HepG2 (cell line): Measurements from ENCODE around the gene CHCHD3. TPM values are rescaled to one million over a fixed set of nuclear protein-coding genes. Genes with fewer than 3 reads are reported as not detected.
A peak's percentile ranks its signal among the peaks of the same experiment; 100 is the strongest.

Source experiments
- ATAC-seq: fragments of 200-7000 bp; cut with Tn5 transposase; 3 replicates; pipeline ENCODE4 v1.9.1; 2020; ENCODE audit warnings: mild to moderate bottlenecking, moderate library complexity
- BruUV-seq: library from RNA; stranded (reverse); fragments of 400-500 nt; replicated peaks from 2 replicates; lab custom pipeline; 2021; lab: Mats Ljungman, UMichigan
- CTCF ChIA-PET: fragments of 300-600 bp; formaldehyde crosslinking; extraction: SDS; loops from one replicate; lab custom pipeline; 2021; ENCODE audit warnings: low total read pairs, inconsistent platforms, low intra/inter-chr PET ratio; lab: Yijun Ruan, JAX
- POLR2A ChIA-PET: fragments of 350-600 bp; sonication (Branson Sonifier 250); formaldehyde crosslinking; loops from one replicate; lab custom pipeline; 2020; ENCODE audit warnings: antibody characterized with exemption, inconsistent platforms; lab: Yijun Ruan, JAX
- DNase-seq: peaks from one replicate; pipeline ENCODE4 v3.0.0-alpha.2; 2015; ENCODE audit warnings: low spot score
- FAIRE-seq: peaks from 3 replicates; lab custom pipeline; 2011; peaks lifted over from hg19 to GRCh38; lab: Jason Lieb, UNC
- H2AFZ ChIP-seq: one replicate; pipeline ENCODE4 v1.6.1; 2011; ENCODE audit warnings: low read length, inconsistent platforms
- H3K27ac ChIP-seq: fragments of 300-600 bp; 3 replicates; pipeline ENCODE4 v1.8.0; 2011; ENCODE audit warnings: mixed run types, mild to moderate bottlenecking, mixed read lengths, low read length, inconsistent platforms; ENCODE audit not compliant: insufficient read depth; ENCODE audit errors: extremely low read length
- H3K27me3 ChIP-seq, 2 experiments: fragments of 200-600 bp in 1 of 2; 2 replicates in 1 of 2; 3 replicates in 1 of 2; pipeline versions ENCODE4 v1.6.0 to v1.8.0; 2011; ENCODE audit warnings: low read length in 2 of 2, mild to moderate bottlenecking in 2 of 2, moderate library complexity in 2 of 2, inconsistent platforms in 1 of 2; ENCODE audit not compliant: insufficient read depth in 2 of 2, control insufficient read depth in 1 of 2
- H3K36me3 ChIP-seq, 2 experiments: fragments of 200-600 bp in 1 of 2; replicated peaks in 1 of 2; 2 replicates in 1 of 2; 3 replicates in 1 of 2; pipeline versions ENCODE4 v1.5.1 to v1.8.0; 2011; ENCODE audit warnings: low read length in 2 of 2, inconsistent platforms in 1 of 2; ENCODE audit not compliant: insufficient read depth in 2 of 2, control insufficient read depth in 1 of 2
- H3K4me1 ChIP-seq: 2 replicates; pipeline ENCODE4 v1.5.1; 2012; ENCODE audit warnings: low read length, inconsistent platforms; ENCODE audit not compliant: insufficient read depth
- H3K4me2 ChIP-seq: 2 replicates; pipeline ENCODE4 v1.6.0; 2011; ENCODE audit warnings: low read depth, low read length, inconsistent platforms
- H3K4me3 ChIP-seq, 3 experiments: fragments of 200-600 bp in 1 of 3; sonication (generic), shearing (Covaris generic) in 1 of 3; replicated peaks in 1 of 3; 2 replicates each; pipeline ENCODE4 v1.5.1; 2011 to 2016; ENCODE audit warnings: low read length in 3 of 3, inconsistent platforms in 2 of 3, low read depth in 2 of 3, mild to moderate bottlenecking in 2 of 3, control low read depth in 1 of 3, mixed read lengths in 1 of 3; ENCODE audit not compliant: insufficient read depth in 1 of 3
- H3K79me2 ChIP-seq: one replicate; pipeline ENCODE4 v1.6.1; 2011; ENCODE audit warnings: low read length, inconsistent platforms; ENCODE audit not compliant: insufficient read depth
- H3K9ac ChIP-seq: 2 replicates; pipeline ENCODE4 v1.6.0; 2011; ENCODE audit warnings: mild to moderate bottlenecking, low read depth, low read length, inconsistent platforms; ENCODE audit not compliant: insufficient read depth
- H3K9me3 ChIP-seq: 2 replicates; pipeline ENCODE4 v1.5.1; 2012; ENCODE audit warnings: mild to moderate bottlenecking, low read length
- H4K20me1 ChIP-seq: 2 replicates; pipeline ENCODE4 v1.6.0; 2011; ENCODE audit warnings: inconsistent platforms, mild to moderate bottlenecking, low read length, moderate library complexity; ENCODE audit not compliant: insufficient read depth
- CERS6 ChIP-seq: sonication (generic); formaldehyde crosslinking; IDR thresholded peaks from 2 replicates; pipeline ENCODE4 v1.5.0; 2020; ENCODE audit warnings: missing genetic modification reagents
- CTCF ChIP-seq: sonication (generic); formaldehyde crosslinking; IDR thresholded peaks from 2 replicates; pipeline ENCODE4 v1.5.0; 2020; ENCODE audit warnings: mild to moderate bottlenecking, missing genetic modification reagents, moderate library complexity
- GATAD1 ChIP-seq: IDR thresholded peaks from 2 replicates; pipeline ENCODE4 v1.6.1; 2016; ENCODE audit warnings: missing genetic modification reagents, missing compliant biosample characterization
- ISX ChIP-seq: sonication (generic); formaldehyde crosslinking; conservative IDR thresholded peaks from 2 replicates; pipeline ENCODE4 v1.5.0; 2020; ENCODE audit warnings: missing genetic modification reagents
- MAFF ChIP-seq: IDR thresholded peaks from 2 replicates; pipeline ENCODE4 v1.6.1; 2011; ENCODE audit warnings: low read depth, low read length, improper control_type of control experiment
- STAG1 ChIP-seq: sonication (generic); formaldehyde crosslinking; IDR thresholded peaks from 2 replicates; pipeline ENCODE4 v1.4.0; 2020; ENCODE audit warnings: missing genetic modification reagents
- ZNF124 ChIP-seq: sonication (generic); formaldehyde crosslinking; IDR thresholded peaks from 2 replicates; pipeline ENCODE4 v1.4.0; 2020; ENCODE audit warnings: missing genetic modification reagents
- ZNF317 ChIP-seq: sonication (generic); formaldehyde crosslinking; IDR thresholded peaks from 2 replicates; pipeline ENCODE4 v1.5.0; 2020; ENCODE audit warnings: mild to moderate bottlenecking, missing genetic modification reagents
- ZNF329 ChIP-seq: sonication (generic); formaldehyde crosslinking; IDR thresholded peaks from 2 replicates; pipeline ENCODE4 v1.9.0; 2021; ENCODE audit warnings: low read depth, mild to moderate bottlenecking, missing genetic modification reagents
- ZNF549 ChIP-seq: sonication (generic); formaldehyde crosslinking; IDR thresholded peaks from 2 replicates; pipeline ENCODE4 v1.5.0; 2020; ENCODE audit warnings: missing genetic modification reagents
- WGBS: methylation state at CpG from one replicate; pipeline ENCODE4 v1.1.6; 2017; ENCODE audit warnings: low lambda C conversion rate; 5-methylcytosine and 5-hydroxymethylcytosine counted together
- in situ Hi-C: cut with HindIII; loops from 2 replicates; pipeline ENCODE4 v1.10.0; 2017; ENCODE audit warnings: low pct_unique_long_range_greater_than_20kb; ENCODE audit not compliant: extremely low pct_ligation_motif_present
- intact Hi-C: fragments of 100-400 bp; cut with micrococcal nuclease; formaldehyde crosslinking; loops from one replicate; pipeline ENCODE4 v1.10.0; 2022; ENCODE audit not compliant: unreplicated experiment
- polyA plus RNA-seq, 8 experiments: library from polyadenylated mRNA; depleted of rRNA in 3 of 8; stranded (reverse) in 7 of 8; unstranded in 1 of 8; fragments of >200 nt; fragmentation: Illumina TruSeq in 4 of 8; extraction: Trizol in 4 of 8; gene quantifications; 2 replicates each; pipeline versions ENCODE4 v1.2.1 to v1.2.3, GENCODE V29; 2011 to 2016; ENCODE audit warnings: low read depth in 4 of 8, missing spikeins in 1 of 8, mixed read lengths in 1 of 8; ENCODE audit not compliant: insufficient read depth in 1 of 8
- total RNA-seq, 5 experiments: library from RNA; depleted of rRNA; stranded (reverse); fragments of >200 nt; fragmentation: Illumina TruSeq; extraction: Trizol; gene quantifications; 2 replicates each; pipeline ENCODE4 v1.2.3, GENCODE V29; 2016; ENCODE audit warnings: low read depth in 1 of 5
- TF ChIP-seq, protein P1 (sequence below): sonication (generic); formaldehyde crosslinking; IDR thresholded peaks from 2 replicates; pipeline ENCODE4 v1.4.0; 2020; ENCODE audit warnings: mild to moderate bottlenecking, missing genetic modification reagents, borderline replicate concordance
- TF ChIP-seq, protein P2 (sequence below): sonication (generic); formaldehyde crosslinking; conservative IDR thresholded peaks from 2 replicates; pipeline ENCODE4 v1.5.0; 2020; ENCODE audit warnings: missing genetic modification reagents

The CHCHD3 gene
- total and polyA plus RNA-seq, 2 of the 13 experiments (the other 11 are each of a cell fraction or from before 2014, with no cell fraction given), result 32.7 to 86.8 TPM

- TF ChIP-seq, protein P1, sequence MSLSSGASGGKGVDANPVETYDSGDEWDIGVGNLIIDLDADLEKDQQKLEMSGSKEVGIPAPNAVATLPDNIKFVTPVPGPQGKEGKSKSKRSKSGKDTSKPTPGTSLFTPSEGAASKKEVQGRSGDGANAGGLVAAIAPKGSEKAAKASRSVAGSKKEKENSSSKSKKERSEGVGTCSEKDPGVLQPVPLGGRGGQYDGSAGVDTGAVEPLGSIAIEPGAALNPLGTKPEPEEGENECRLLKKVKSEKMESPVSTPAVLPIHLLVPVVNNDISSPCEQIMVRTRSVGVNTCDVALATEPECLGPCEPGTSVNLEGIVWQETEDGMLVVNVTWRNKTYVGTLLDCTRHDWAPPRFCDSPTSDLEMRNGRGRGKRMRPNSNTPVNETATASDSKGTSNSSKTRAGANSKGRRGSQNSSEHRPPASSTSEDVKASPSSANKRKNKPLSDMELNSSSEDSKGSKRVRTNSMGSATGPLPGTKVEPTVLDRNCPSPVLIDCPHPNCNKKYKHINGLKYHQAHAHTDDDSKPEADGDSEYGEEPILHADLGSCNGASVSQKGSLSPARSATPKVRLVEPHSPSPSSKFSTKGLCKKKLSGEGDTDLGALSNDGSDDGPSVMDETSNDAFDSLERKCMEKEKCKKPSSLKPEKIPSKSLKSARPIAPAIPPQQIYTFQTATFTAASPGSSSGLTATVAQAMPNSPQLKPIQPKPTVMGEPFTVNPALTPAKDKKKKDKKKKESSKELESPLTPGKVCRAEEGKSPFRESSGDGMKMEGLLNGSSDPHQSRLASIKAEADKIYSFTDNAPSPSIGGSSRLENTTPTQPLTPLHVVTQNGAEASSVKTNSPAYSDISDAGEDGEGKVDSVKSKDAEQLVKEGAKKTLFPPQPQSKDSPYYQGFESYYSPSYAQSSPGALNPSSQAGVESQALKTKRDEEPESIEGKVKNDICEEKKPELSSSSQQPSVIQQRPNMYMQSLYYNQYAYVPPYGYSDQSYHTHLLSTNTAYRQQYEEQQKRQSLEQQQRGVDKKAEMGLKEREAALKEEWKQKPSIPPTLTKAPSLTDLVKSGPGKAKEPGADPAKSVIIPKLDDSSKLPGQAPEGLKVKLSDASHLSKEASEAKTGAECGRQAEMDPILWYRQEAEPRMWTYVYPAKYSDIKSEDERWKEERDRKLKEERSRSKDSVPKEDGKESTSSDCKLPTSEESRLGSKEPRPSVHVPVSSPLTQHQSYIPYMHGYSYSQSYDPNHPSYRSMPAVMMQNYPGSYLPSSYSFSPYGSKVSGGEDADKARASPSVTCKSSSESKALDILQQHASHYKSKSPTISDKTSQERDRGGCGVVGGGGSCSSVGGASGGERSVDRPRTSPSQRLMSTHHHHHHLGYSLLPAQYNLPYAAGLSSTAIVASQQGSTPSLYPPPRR (CRISPR knock-in tag), result no peak
- no peak for TF ChIP-seq CTCF (CRISPR knock-in tag)
Observed at GRCh38 chr7:132932296-132933071, 149.4 kb downstream of the CHCHD3 start (continued).

DNA sequence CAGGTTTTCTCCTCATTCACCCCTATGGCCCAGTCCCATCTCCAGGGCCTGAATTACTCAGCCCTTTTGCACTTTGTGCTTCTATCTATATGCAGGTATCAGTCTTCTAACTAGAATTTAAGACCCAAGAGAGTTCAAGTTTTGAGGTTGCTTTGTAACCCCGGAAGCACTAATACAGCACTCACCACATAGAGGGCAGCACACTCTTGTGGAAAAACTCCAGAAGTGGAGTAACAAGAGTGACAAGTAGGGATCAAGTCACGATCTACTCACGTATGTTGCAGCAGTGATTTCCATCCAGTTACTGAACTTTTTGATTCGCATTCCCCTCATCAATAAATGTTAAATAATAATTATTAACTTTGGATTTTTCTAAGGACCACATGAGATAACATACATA, 151.0 kb downstream of the CHCHD3 start:
- Histone ChIP-seq H2AFZ (no peak overlapping the region), H3K9ac (no peak overlapping the region), H3K4me1 (0 out of 2 replicates have a peak, but pooled peaks cover 3% of the 10 kb centered on the region), H3K79me2 (no peaks in the 10 kb centered on the region), H3K27ac (no peak overlapping the region), H3K36me3 (no peaks in the 10 kb centered on the region; a peak in 1 of 5 replicates), H3K9me3 (peaks cover 4% of the 10 kb centered on the region; the same call in 1 of the 2 replicates), H3K27me3 (no peaks in the 10 kb centered on the region), H4K20me1 (no peaks in the 10 kb centered on the region; the same call in 1 of the 2 replicates), H3K4me2 (no peak overlapping the region), H3K4me3 (no peak overlapping the region)
- DNase-seq, result peak; percentile 9
- POLR2A ChIA-PET, result no interaction called here
- ATAC-seq, result peak; percentile 50; the same call in 2 of the 3 replicates
- no TSS peak for BruUV-seq
- WGBS, result 92% methylated on average over 4 of the region's 4 CpGs
- intact Hi-C loops (no loop called here), in situ Hi-C loops (no loop called here)
- CTCF ChIA-PET, result no interaction called here
- FAIRE-seq, result peak; percentile 18
- TF ChIP-seq, protein P2, sequence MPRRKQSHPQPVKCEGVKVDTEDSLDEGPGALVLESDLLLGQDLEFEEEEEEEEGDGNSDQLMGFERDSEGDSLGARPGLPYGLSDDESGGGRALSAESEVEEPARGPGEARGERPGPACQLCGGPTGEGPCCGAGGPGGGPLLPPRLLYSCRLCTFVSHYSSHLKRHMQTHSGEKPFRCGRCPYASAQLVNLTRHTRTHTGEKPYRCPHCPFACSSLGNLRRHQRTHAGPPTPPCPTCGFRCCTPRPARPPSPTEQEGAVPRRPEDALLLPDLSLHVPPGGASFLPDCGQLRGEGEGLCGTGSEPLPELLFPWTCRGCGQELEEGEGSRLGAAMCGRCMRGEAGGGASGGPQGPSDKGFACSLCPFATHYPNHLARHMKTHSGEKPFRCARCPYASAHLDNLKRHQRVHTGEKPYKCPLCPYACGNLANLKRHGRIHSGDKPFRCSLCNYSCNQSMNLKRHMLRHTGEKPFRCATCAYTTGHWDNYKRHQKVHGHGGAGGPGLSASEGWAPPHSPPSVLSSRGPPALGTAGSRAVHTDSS (CRISPR knock-in tag), result no peak
- TF ChIP-seq MAFF (no peak), ZNF124 (CRISPR knock-in tag) (no peak), ZNF317 (no peak), ZNF329 (CRISPR knock-in tag) (no peak), GATAD1 (CRISPR knock-in tag) (no peak), ZNF549 (CRISPR knock-in tag) (no peak), STAG1 (CRISPR knock-in tag) (peak; percentile 57), CERS6 (CRISPR knock-in tag) (no peak), ISX (CRISPR knock-in tag) (no peak)
